Lower leg skin (tissue), 4 donors: ENCODE measurements around the gene ABCA10. TPM values are rescaled to one million over a fixed set of nuclear protein-coding genes. Genes with fewer than 3 reads are reported as not detected.
"Not testable (repeated sequence)": the region's sequence is repeated elsewhere in the genome, so short reads cannot be mapped to it uniquely, and the experiment has no call there.

ENCODE experiments used
- DNase-seq, 2 donors: peaks; one replicate each; pipeline ENCODE4 v3.0.0-alpha.2; 2019; ENCODE audit warnings: low spot score in 2 of 2
- H3K4me3 ChIP-seq: fragments of 200-600 bp; sonication (generic); 2 replicates; pipeline ENCODE4 v1.5.1; 2017; ENCODE audit warnings: mild to moderate bottlenecking, low read depth; ENCODE audit not compliant: poor library complexity, severe bottlenecking
- CTCF ChIP-seq, 3 donors: fragments of 450-650 bp; IDR thresholded peaks; one replicate each; pipeline ENCODE4 v1.5.1; 2016; ENCODE audit warnings: antibody characterized with exemption in 3 of 3, mild to moderate bottlenecking in 3 of 3, moderate library complexity in 2 of 3
- POLR2A ChIP-seq, 2 donors: fragments of 450-650 bp; IDR thresholded peaks; one replicate each; pipeline ENCODE4 v1.6.1; 2016 to 2017; ENCODE audit warnings: antibody characterized with exemption in 2 of 2, mild to moderate bottlenecking in 1 of 2, moderate library complexity in 1 of 2
- WGBS, 2 donors: methylation state at CpG; one replicate each; pipeline ENCODE4 v1.1.5; 2018; 5-methylcytosine and 5-hydroxymethylcytosine counted together
- intact Hi-C: fragments of 100-400 bp; cut with DNase I; formaldehyde crosslinking; loops from one replicate; pipeline ENCODE4 v1.15.0; 2023; ENCODE audit warnings: low total_unique reads
- total RNA-seq, 4 donors: library from RNA; depleted of rRNA; stranded (reverse); fragments of >200 nt; gene quantifications; one replicate each; pipeline ENCODE4 v1.1.0, GENCODE V29; 2016

ABCA10 gene
- total RNA-seq, 4 donors from 2014 or later: 1.9 to 8.9 (median 3.6) TPM

- no peak overlapping the region for H3K4me3 ChIP-seq
- no peak for DNase-seq
- 90 to 91% methylated on average over 4 of the region's 4 CpGs for WGBS, 2 donors
- TF ChIP-seq POLR2A (IDR thresholded peaks at IDR 0.05) (no peak), CTCF (IDR thresholded peaks at IDR 0.05) (no peak)
- intact Hi-C loops: no loop called here
Measured at GRCh38 chr17:69175262-69175624, 53.4 kb downstream of the ABCA10 start.

- intact Hi-C loops: no loop called here
- H3K4me3 ChIP-seq: no peak overlapping the region
- no peak for DNase-seq
- no peak for TF ChIP-seq POLR2A (IDR thresholded peaks at IDR 0.05)
- no peak for TF ChIP-seq CTCF (IDR thresholded peaks at IDR 0.05)
- WGBS, 2 donors: 69 to 75% methylated on average over 2 of the region's 2 CpGs
Measured at GRCh38 chr17:69173118-69173517, 55.5 kb downstream of the ABCA10 start.

- no peak overlapping the region for H3K4me3 ChIP-seq
- intact Hi-C loops: no loop called here
- TF ChIP-seq CTCF (IDR thresholded peaks at IDR 0.05): no peak
- no peak for TF ChIP-seq POLR2A (IDR thresholded peaks at IDR 0.05)
- DNase-seq: no peak
Measured at GRCh38 chr17:69170377-69170776, 58.2 kb downstream of the ABCA10 start.

GRCh38 chr17:69168642-69169041, 60.0 kb downstream of the ABCA10 start:
- H3K4me3 ChIP-seq, DNase-seq, intact Hi-C loops: not testable (repeated sequence)

- DNase-seq: no peak
- WGBS, 2 donors: 76 to 89% methylated on average over 2 of the region's 2 CpGs
- no peak overlapping the region for H3K4me3 ChIP-seq
- TF ChIP-seq CTCF (IDR thresholded peaks at IDR 0.05): no peak
- TF ChIP-seq POLR2A (IDR thresholded peaks at IDR 0.05): no peak
- intact Hi-C loops: no loop called here
Measured at GRCh38 chr17:69166957-69167356, 61.7 kb downstream of the ABCA10 start.

DNA sequence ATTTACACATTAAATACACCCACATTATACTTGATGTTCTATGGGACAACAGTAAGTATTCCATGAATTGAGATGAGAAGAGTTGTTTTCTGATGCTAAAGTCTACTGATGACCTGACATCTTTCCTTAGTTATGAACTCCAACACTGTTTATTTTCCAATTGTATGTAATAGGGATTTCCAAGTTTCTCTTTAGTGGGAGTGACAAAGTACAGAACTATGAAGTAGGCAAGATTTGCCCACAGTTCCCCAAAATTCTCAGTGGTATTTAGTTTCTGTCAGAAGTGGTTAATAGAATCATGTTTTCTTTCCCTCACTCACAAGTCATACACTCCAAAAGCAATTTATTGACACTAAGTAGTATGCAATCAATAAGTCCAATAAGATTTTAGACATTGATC, 64.4 kb downstream of the ABCA10 start:
- no peak for DNase-seq
- TF ChIP-seq POLR2A (IDR thresholded peaks at IDR 0.05): no peak
- TF ChIP-seq CTCF (IDR thresholded peaks at IDR 0.05): no peak
- intact Hi-C loops: no loop called here
- no peak overlapping the region for H3K4me3 ChIP-seq

- H3K4me3 ChIP-seq: no peak overlapping the region
- TF ChIP-seq CTCF (IDR thresholded peaks at IDR 0.05): no peak
- no peak for DNase-seq
- intact Hi-C loops: no loop called here
Measured at GRCh38 chr17:69159418-69159817, 69.2 kb downstream of the ABCA10 start.
